HG03108 (cell line): ENCODE measurements around the gene SLU7.

Experiments
- ATAC-seq: cut with Tn5 transposase; IDR thresholded peaks from one replicate; pipeline ENCODE4 v1.9.1; 2021; ENCODE audit warnings: moderate library complexity; ENCODE audit not compliant: unreplicated experiment

SLU7 gene

GRCh38 chr5:160369990-160370712 is 48.7 kb downstream of the SLU7 start, which contains the start of gene C1QTNF2:
C1QTNF2 (minus strand) TSS chr5:160370626; CDS start chr5:160355011, 15,615 bp downstream.
- ATAC-seq, result no peak

- no peak for ATAC-seq
These were observed 51.0 kb downstream of the SLU7 start for GRCh38 chr5:160367885-160368284.

GRCh38 chr5:160367261-160367660 is 51.6 kb downstream of the SLU7 start:
- no peak for ATAC-seq

GRCh38 chr5:160366230-160366629 is 52.7 kb downstream of the SLU7 start:
- ATAC-seq, result no peak

- ATAC-seq, result no peak
These were observed 55.1 kb downstream of the SLU7 start for GRCh38 chr5:160363660-160364395.

- no peak for ATAC-seq
These were observed 55.7 kb downstream of the SLU7 start for GRCh38 chr5:160363211-160363610.

GRCh38 chr5:160361624-160362228 is 57.2 kb downstream of the SLU7 start:
- no peak for ATAC-seq

- ATAC-seq, result no peak
These were observed 58.6 kb downstream of the SLU7 start for GRCh38 chr5:160360310-160360709.

- no peak for ATAC-seq
These were observed 59.1 kb downstream of the SLU7 start for GRCh38 chr5:160359816-160360215.

GRCh38 chr5:160359242-160359641 is 59.6 kb downstream of the SLU7 start:
- no peak for ATAC-seq

GRCh38 chr5:160357861-160358411 is 60.9 kb downstream of the SLU7 start:
- ATAC-seq, result no peak

- no peak for ATAC-seq
These were observed 61.5 kb downstream of the SLU7 start for GRCh38 chr5:160357394-160357793.

GRCh38 chr5:160356550-160357347 is 62.1 kb downstream of the SLU7 start:
- ATAC-seq, result no peak

GRCh38 chr5:160354666-160355065 is 64.2 kb downstream of the SLU7 start:
- no peak for ATAC-seq

GRCh38 chr5:160353379-160353778 is 65.5 kb downstream of the SLU7 start:
- no peak for ATAC-seq

- ATAC-seq, result no peak
These were observed 66.6 kb downstream of the SLU7 start for GRCh38 chr5:160352308-160352707.
